Liver (tissue), 9 donors: ENCODE data around the gene NARS2. TPM values are rescaled to one million over a fixed set of nuclear protein-coding genes. Genes with fewer than 3 reads are reported as not detected.

Source experiments
- DNase-seq: peaks from one replicate; pipeline ENCODE4 v3.0.0-alpha.2; 2017; ENCODE audit warnings: low spot score
- H3K27ac ChIP-seq, 2 donors: one replicate each; pipeline ENCODE4 v1.7.0; 2013; ENCODE audit warnings: inconsistent platforms in 2 of 2, low read length in 2 of 2, control low read depth in 1 of 2, low read depth in 1 of 2, mild to moderate bottlenecking in 1 of 2
- H3K27me3 ChIP-seq, 4 donors: one replicate each; pipeline versions ENCODE4 v1.6.1 to v1.7.0; 2013; ENCODE audit warnings: low read length in 3 of 4, inconsistent platforms in 1 of 4, mild to moderate bottlenecking in 1 of 4, moderate library complexity in 1 of 4; ENCODE audit not compliant: control insufficient read depth in 4 of 4, insufficient read depth in 4 of 4
- H3K36me3 ChIP-seq, 4 donors: one replicate each; pipeline versions ENCODE4 v1.6.1 to v1.7.0; 2013; ENCODE audit warnings: low read length in 3 of 4, mild to moderate bottlenecking in 3 of 4, low read depth in 1 of 4, moderate library complexity in 1 of 4; ENCODE audit not compliant: control insufficient read depth in 4 of 4, insufficient read depth in 3 of 4
- H3K4me1 ChIP-seq, 4 donors: one replicate each; pipeline versions ENCODE4 v1.6.1 to v1.7.0; 2013; ENCODE audit warnings: low read length in 3 of 4, mild to moderate bottlenecking in 3 of 4, moderate library complexity in 1 of 4; ENCODE audit not compliant: control insufficient read depth in 4 of 4, insufficient read depth in 4 of 4
- H3K4me3 ChIP-seq, 3 donors: one replicate each; pipeline versions ENCODE4 v1.6.1 to v1.7.0; 2013; ENCODE audit warnings: low read length in 3 of 3, control low read depth in 1 of 3, low read depth in 1 of 3, mild to moderate bottlenecking in 1 of 3
- H3K9ac ChIP-seq, 2 donors: one replicate each; pipeline ENCODE4 v1.7.0; 2013; ENCODE audit warnings: low read length in 2 of 2, mild to moderate bottlenecking in 2 of 2, moderate library complexity in 2 of 2, control low read depth in 1 of 2, low read depth in 1 of 2
- H3K9me3 ChIP-seq, 4 donors: one replicate each; pipeline versions ENCODE4 v1.6.1 to v1.7.0; 2013; ENCODE audit warnings: low read length in 3 of 4; ENCODE audit not compliant: control insufficient read depth in 4 of 4
- ATF3 ChIP-seq: IDR thresholded peaks from 2 replicates; pipeline ENCODE4 v1.6.1; 2016; ENCODE audit warnings: antibody characterized with exemption
- EGR1 ChIP-seq, 2 donors: IDR thresholded peaks; 2 replicates each; pipeline ENCODE4 v1.6.1; 2016 to 2018; ENCODE audit warnings: antibody characterized with exemption in 2 of 2, low read depth in 2 of 2
- FOXA1 ChIP-seq: IDR thresholded peaks from 2 replicates; pipeline ENCODE4 v1.6.1; 2016; ENCODE audit warnings: antibody characterized with exemption
- FOXA2 ChIP-seq: IDR thresholded peaks from 2 replicates; pipeline ENCODE4 v1.6.1; 2016; ENCODE audit warnings: antibody characterized with exemption
- JUND ChIP-seq, 2 donors: IDR thresholded peaks; 2 replicates each; pipeline ENCODE4 v1.6.1; 2016; ENCODE audit warnings: antibody characterized with exemption in 2 of 2
- MAX ChIP-seq: IDR thresholded peaks from 2 replicates; pipeline ENCODE4 v1.6.1; 2016; ENCODE audit warnings: antibody characterized with exemption
- NR2F2 ChIP-seq: IDR thresholded peaks from 2 replicates; pipeline ENCODE4 v1.6.1; 2016; ENCODE audit warnings: antibody characterized with exemption
- RAD21 ChIP-seq, 2 donors: IDR thresholded peaks; 2 replicates each; pipeline ENCODE4 v1.6.1; 2016; ENCODE audit warnings: antibody characterized with exemption in 2 of 2, mild to moderate bottlenecking in 2 of 2
- SP1 ChIP-seq: IDR thresholded peaks from 2 replicates; pipeline ENCODE4 v1.6.1; 2018; ENCODE audit warnings: antibody characterized with exemption, mild to moderate bottlenecking
- TAF1 ChIP-seq: conservative IDR thresholded peaks from 2 replicates; pipeline ENCODE4 v1.6.1; 2016; ENCODE audit warnings: antibody characterized with exemption, mild to moderate bottlenecking
- YY1 ChIP-seq: IDR thresholded peaks from 2 replicates; pipeline ENCODE4 v1.6.1; 2016; ENCODE audit warnings: antibody characterized with exemption, mild to moderate bottlenecking
- ZBTB33 ChIP-seq: IDR thresholded peaks from 2 replicates; pipeline ENCODE4 v1.6.1; 2016; ENCODE audit warnings: antibody characterized with exemption
- WGBS: extraction: QIAGEN DNeasy Blood & Tissue Kit; methylation state at CpG from one replicate; pipeline ENCODE4 v1.1.7; 2013; 5-methylcytosine and 5-hydroxymethylcytosine counted together
- polyA plus RNA-seq, 2 donors: library from polyadenylated mRNA; stranded (reverse) in 1 of 2; unstranded in 1 of 2; fragments of 200-250 nt in 1 of 2; fragments of >200 nt in 1 of 2; fragmentation: Nextera tagmentation in 1 of 2; extraction: Ambion mirVana in 1 of 2; gene quantifications; one replicate each; pipeline versions ENCODE4 v1.2.1 to v1.2.3, GENCODE V29; 2013 to 2015
- total RNA-seq, 2 donors: library from RNA; depleted of rRNA; stranded (reverse); fragments of >200 nt; gene quantifications; one replicate each; pipeline ENCODE4 v1.2.3, GENCODE V29; 2014
- TF ChIP-seq, protein P1 (sequence below): fragments of 150-350 bp; IDR thresholded peaks from 2 replicates; pipeline ENCODE4 v1.5.1; 2017; ENCODE audit warnings: improper control_type of control experiment, low read depth, low read length; ENCODE audit not compliant: missing input control
- donor health status: healthy.
- donor health status: healthy.
- donor health status: healthy.
- donor health status: healthy.
- donor health status: healthy.

NARS2 gene
- total and polyA plus RNA-seq, 4 donors: 10.4 to 19.4 (median 11.8) TPM

GRCh38 chr11:78400116-78400515, 174.5 kb downstream of the NARS2 start:
- WGBS: 98% methylated on average over 1 of the region's 1 CpG
- Histone ChIP-seq H3K36me3 (no peaks in the 10 kb centered on the region), H3K4me3 (no peak overlapping the region), H3K4me1 (no peaks in the 10 kb centered on the region), H3K9ac (no peak overlapping the region), H3K27ac (no peak overlapping the region), H3K9me3 (no peaks in the 10 kb centered on the region), H3K27me3 (no peaks in the 10 kb centered on the region)
- DNase-seq: no peak
- TF ChIP-seq RAD21 (IDR thresholded peaks at IDR 0.05): no peak
- TF ChIP-seq, protein P1, sequence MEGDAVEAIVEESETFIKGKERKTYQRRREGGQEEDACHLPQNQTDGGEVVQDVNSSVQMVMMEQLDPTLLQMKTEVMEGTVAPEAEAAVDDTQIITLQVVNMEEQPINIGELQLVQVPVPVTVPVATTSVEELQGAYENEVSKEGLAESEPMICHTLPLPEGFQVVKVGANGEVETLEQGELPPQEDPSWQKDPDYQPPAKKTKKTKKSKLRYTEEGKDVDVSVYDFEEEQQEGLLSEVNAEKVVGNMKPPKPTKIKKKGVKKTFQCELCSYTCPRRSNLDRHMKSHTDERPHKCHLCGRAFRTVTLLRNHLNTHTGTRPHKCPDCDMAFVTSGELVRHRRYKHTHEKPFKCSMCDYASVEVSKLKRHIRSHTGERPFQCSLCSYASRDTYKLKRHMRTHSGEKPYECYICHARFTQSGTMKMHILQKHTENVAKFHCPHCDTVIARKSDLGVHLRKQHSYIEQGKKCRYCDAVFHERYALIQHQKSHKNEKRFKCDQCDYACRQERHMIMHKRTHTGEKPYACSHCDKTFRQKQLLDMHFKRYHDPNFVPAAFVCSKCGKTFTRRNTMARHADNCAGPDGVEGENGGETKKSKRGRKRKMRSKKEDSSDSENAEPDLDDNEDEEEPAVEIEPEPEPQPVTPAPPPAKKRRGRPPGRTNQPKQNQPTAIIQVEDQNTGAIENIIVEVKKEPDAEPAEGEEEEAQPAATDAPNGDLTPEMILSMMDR: no peak
- no peak for TF ChIP-seq FOXA2
- no peak for TF ChIP-seq JUND (IDR thresholded peaks at IDR 0.05)
- no peak for TF ChIP-seq TAF1
- no peak for TF ChIP-seq ZBTB33
- no peak for TF ChIP-seq YY1
- no peak for TF ChIP-seq ATF3
- TF ChIP-seq EGR1 (IDR thresholded peaks at IDR 0.05; ENCODE audit: low read depth in 2 of 2): no peak
- no peak for TF ChIP-seq FOXA1
- TF ChIP-seq SP1: no peak

- no peaks in the 10 kb centered on the region for H3K4me1 ChIP-seq
- H3K9ac ChIP-seq: no peak overlapping the region
- H3K27me3 ChIP-seq: no peaks in the 10 kb centered on the region
- no peaks in the 10 kb centered on the region for H3K9me3 ChIP-seq
- H3K27ac ChIP-seq: no peak overlapping the region
- 89% methylated on average over 4 of the region's 4 CpGs for WGBS
- H3K36me3 ChIP-seq: no peaks in the 10 kb centered on the region
- no peak for TF ChIP-seq YY1
- TF ChIP-seq, protein P1: no peak
- no peak for TF ChIP-seq ZBTB33
- TF ChIP-seq SP1: no peak
- TF ChIP-seq NR2F2: no peak
- TF ChIP-seq JUND (IDR thresholded peaks at IDR 0.05): no peak
- no peak for TF ChIP-seq EGR1 (IDR thresholded peaks at IDR 0.05; ENCODE audit: low read depth in 2 of 2)
- no peak for TF ChIP-seq MAX
- no peak overlapping the region for H3K4me3 ChIP-seq
- no peak for DNase-seq
Observed at GRCh38 chr11:78399136-78399535, 175.5 kb downstream of the NARS2 start.
